Measurements from ENCODE around the gene CPEB3.

DNA sequence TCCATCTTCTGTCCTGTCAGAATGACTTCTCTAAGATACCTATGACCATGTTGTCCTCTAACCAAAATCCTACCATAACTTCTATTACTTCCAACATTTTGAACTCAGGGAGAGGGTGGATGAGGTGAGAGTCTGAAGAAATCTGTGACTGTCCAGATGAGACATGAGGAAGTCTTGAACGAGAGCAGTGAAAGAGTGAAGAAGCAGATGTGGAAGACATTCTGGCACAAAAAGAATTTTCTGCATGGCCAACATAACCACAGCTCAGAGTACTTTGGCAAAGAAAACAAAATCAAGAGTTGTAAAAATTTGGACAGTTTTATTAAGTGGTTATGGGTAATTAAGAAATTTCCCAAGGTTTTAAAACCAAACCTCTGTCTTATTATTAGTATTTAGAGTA is 141.6 kb downstream of the CPEB3 start:
- TF ChIP-seq MYC (IDR thresholded peaks at IDR 0.05; ENCODE audit: low read depth, low read length) (no peak), EZH2 (IDR thresholded peaks at IDR 0.05; ENCODE audit: borderline replicate concordance, low read depth, low read length, severe bottlenecking) (no peak)
- TF ChIP-seq, protein P1, sequence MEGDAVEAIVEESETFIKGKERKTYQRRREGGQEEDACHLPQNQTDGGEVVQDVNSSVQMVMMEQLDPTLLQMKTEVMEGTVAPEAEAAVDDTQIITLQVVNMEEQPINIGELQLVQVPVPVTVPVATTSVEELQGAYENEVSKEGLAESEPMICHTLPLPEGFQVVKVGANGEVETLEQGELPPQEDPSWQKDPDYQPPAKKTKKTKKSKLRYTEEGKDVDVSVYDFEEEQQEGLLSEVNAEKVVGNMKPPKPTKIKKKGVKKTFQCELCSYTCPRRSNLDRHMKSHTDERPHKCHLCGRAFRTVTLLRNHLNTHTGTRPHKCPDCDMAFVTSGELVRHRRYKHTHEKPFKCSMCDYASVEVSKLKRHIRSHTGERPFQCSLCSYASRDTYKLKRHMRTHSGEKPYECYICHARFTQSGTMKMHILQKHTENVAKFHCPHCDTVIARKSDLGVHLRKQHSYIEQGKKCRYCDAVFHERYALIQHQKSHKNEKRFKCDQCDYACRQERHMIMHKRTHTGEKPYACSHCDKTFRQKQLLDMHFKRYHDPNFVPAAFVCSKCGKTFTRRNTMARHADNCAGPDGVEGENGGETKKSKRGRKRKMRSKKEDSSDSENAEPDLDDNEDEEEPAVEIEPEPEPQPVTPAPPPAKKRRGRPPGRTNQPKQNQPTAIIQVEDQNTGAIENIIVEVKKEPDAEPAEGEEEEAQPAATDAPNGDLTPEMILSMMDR (IDR thresholded peaks at IDR 0.05; ENCODE audit: extremely low read depth in 1 of 2, insufficient read depth in 1 of 2, low read depth in 1 of 2, low read length in 2 of 2) = no peak
- TF ChIP-seq, protein P2, sequence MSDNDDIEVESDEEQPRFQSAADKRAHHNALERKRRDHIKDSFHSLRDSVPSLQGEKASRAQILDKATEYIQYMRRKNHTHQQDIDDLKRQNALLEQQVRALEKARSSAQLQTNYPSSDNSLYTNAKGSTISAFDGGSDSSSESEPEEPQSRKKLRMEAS (IDR thresholded peaks at IDR 0.05; ENCODE audit: insufficient read depth, insufficient read length) = no peak

All from endothelial cell of umbilical vein (primary cell).